Stimulated activated CD8-positive, alpha-beta memory T cell treated with anti-CD3 and anti-CD28 coated beads, Interleukin-4, amount 100 ng/mL, for 1 hour (primary cell): Measurements from ENCODE around the gene SLC29A4.
"Not testable (repeated sequence)": the region's sequence is repeated elsewhere in the genome, so short reads cannot be mapped to it uniquely, and the experiment has no call there.

Experiments
- DNase-seq, 2 donors: peaks; one replicate each; pipeline ENCODE4 v3.0.0-alpha.2; 2020; ENCODE audit warnings: low read depth in 2 of 2, low spot score in 1 of 2

SLC29A4 gene

GRCh38 chr7:5282543-5283316 is at the start of gene SLC29A4:
Gene SLC29A4, plus strand, starts transcription at chr7:5282943. Its CDS starts 4,874 bp downstream, at chr7:5287817.
- no peak for DNase-seq

- DNase-seq, result no peak
These were observed 47.6 kb upstream of the SLC29A4 start for GRCh38 chr7:5234852-5235831.

- no peak for DNase-seq
These were observed 45.5 kb upstream of the SLC29A4 start for GRCh38 chr7:5237286-5237685.

- DNase-seq, result no peak
These were observed 44.2 kb upstream of the SLC29A4 start for GRCh38 chr7:5238500-5238899.

- no peak for DNase-seq
These were observed 39.5 kb upstream of the SLC29A4 start for GRCh38 chr7:5243261-5243660.

- DNase-seq, result no peak
These were observed 34.4 kb upstream of the SLC29A4 start for GRCh38 chr7:5248201-5248885.

GRCh38 chr7:5250787-5251186 is 32.0 kb upstream of the SLC29A4 start:
- not testable (repeated sequence) for DNase-seq

- DNase-seq, result not testable (repeated sequence)
These were observed 29.2 kb upstream of the SLC29A4 start for GRCh38 chr7:5253529-5253928.

GRCh38 chr7:5254371-5254770 is 28.4 kb upstream of the SLC29A4 start:
- not testable (repeated sequence) for DNase-seq

GRCh38 chr7:5255832-5256231 is 26.9 kb upstream of the SLC29A4 start:
- DNase-seq, result no peak

- DNase-seq, result not testable (repeated sequence)
These were observed 22.1 kb upstream of the SLC29A4 start for GRCh38 chr7:5260530-5261068.

GRCh38 chr7:5263066-5263465 is 19.7 kb upstream of the SLC29A4 start:
- DNase-seq, result not testable (repeated sequence)

GRCh38 chr7:5265320-5266190 is 17.2 kb upstream of the SLC29A4 start:
- no peak for DNase-seq

- no peak for DNase-seq
These were observed 16.3 kb upstream of the SLC29A4 start for GRCh38 chr7:5266191-5267028.

- DNase-seq, result not testable (repeated sequence)
These were observed 14.9 kb upstream of the SLC29A4 start for GRCh38 chr7:5267829-5268228.

- DNase-seq, result not testable (repeated sequence)
These were observed 12.6 kb upstream of the SLC29A4 start for GRCh38 chr7:5269992-5270657.

- no peak for DNase-seq
These were observed 12.0 kb upstream of the SLC29A4 start for GRCh38 chr7:5270788-5271187.

GRCh38 chr7:5273831-5274405 is 8.8 kb upstream of the SLC29A4 start:
- DNase-seq, result not testable (repeated sequence)
